Spleen (tissue), 13 donors: Measurements from ENCODE around the gene MEOX2. TPM values are rescaled to one million over a fixed set of nuclear protein-coding genes. Genes with fewer than 3 reads are reported as not detected.

Experiments used
- DNase-seq: peaks from one replicate; pipeline ENCODE4 v3.0.0-alpha.2; 2020
- H3K27ac ChIP-seq, 8 donors: fragments of 200-600 bp; sonication (generic) in 7 of 8; 1 replicate in 4 of 8; 2 replicates in 4 of 8; pipeline versions ENCODE4 v1.5.0 to v1.8.0; 2016 to 2021; ENCODE audit warnings: inconsistent platforms in 4 of 8, mild to moderate bottlenecking in 4 of 8, moderate library complexity in 1 of 8
- H3K27me3 ChIP-seq, 7 donors: fragments of 200-600 bp; sonication (generic) in 6 of 7; replicated peaks in 1 of 7; 1 replicate in 4 of 7; 2 replicates in 3 of 7; pipeline versions ENCODE4 v1.5.0 to v1.8.0; 2016 to 2021; ENCODE audit warnings: inconsistent platforms in 3 of 7, mild to moderate bottlenecking in 1 of 7
- H3K36me3 ChIP-seq, 6 donors: fragments of 200-600 bp; sonication (generic) in 5 of 6; 1 replicate in 4 of 6; 2 replicates in 2 of 6; pipeline versions ENCODE4 v1.5.0 to v1.8.0; 2016 to 2021; ENCODE audit warnings: inconsistent platforms in 2 of 6
- H3K4me1 ChIP-seq, 6 donors: fragments of 200-600 bp; sonication (generic) in 5 of 6; 1 replicate in 3 of 6; 2 replicates in 3 of 6; pipeline versions ENCODE4 v1.5.0 to v1.8.0; 2016 to 2021; ENCODE audit warnings: inconsistent platforms in 3 of 6
- H3K4me3 ChIP-seq, 8 donors: fragments of 200-600 bp; sonication (generic) in 7 of 8; 1 replicate in 4 of 8; 2 replicates in 4 of 8; pipeline versions ENCODE4 v1.5.0 to v1.8.0; 2016 to 2021; ENCODE audit warnings: inconsistent platforms in 4 of 8, mild to moderate bottlenecking in 4 of 8, moderate library complexity in 2 of 8
- H3K9me3 ChIP-seq, 8 donors: fragments of 200-600 bp; sonication (generic) in 7 of 8; 1 replicate in 4 of 8; 2 replicates in 4 of 8; pipeline versions ENCODE4 v1.5.0 to v1.8.0; 2016 to 2021; ENCODE audit warnings: inconsistent platforms in 4 of 8
- CTCF ChIP-seq, 11 experiments: fragments of 200-600 bp in 7 of 11; fragments of 450-650 bp in 4 of 11; sonication (generic) in 4 of 11; IDR thresholded peaks in 8 of 11; conservative IDR thresholded peaks in 3 of 11; 1 replicate in 7 of 11; 2 replicates in 4 of 11; pipeline versions ENCODE4 v1.4.0 to v1.8.0; 2016 to 2021; ENCODE audit warnings: antibody characterized with exemption in 11 of 11, inconsistent platforms in 4 of 11, mild to moderate bottlenecking in 1 of 11
- POLR2A ChIP-seq, 3 donors: fragments of 450-650 bp; IDR thresholded peaks; one replicate each; pipeline ENCODE4 v1.5.1; 2017; ENCODE audit warnings: antibody characterized with exemption in 3 of 3, mild to moderate bottlenecking in 1 of 3
- POLR2AphosphoS5 ChIP-seq, 3 donors: sonication (generic); formaldehyde crosslinking; IDR thresholded peaks; one replicate each; pipeline ENCODE4 v1.5.1; 2017; ENCODE audit warnings: antibody characterized with exemption in 3 of 3
- WGBS, 5 donors: extraction: QIAGEN DNeasy Blood & Tissue Kit in 3 of 5; methylation state at CpG; one replicate each; pipeline versions ENCODE4 v1.1.5 to v1.1.7; 2013 to 2018; 5-methylcytosine and 5-hydroxymethylcytosine counted together
- intact Hi-C: fragments of 100-400 bp; cut with DNase I; formaldehyde crosslinking; loops from one replicate; pipeline ENCODE4 v1.15.0; 2023; ENCODE audit warnings: low total_unique reads
- long read RNA-seq, 2 donors: transcript quantifications; one replicate each; lab custom pipeline, GENCODE V29; 2026
- polyA plus RNA-seq, 3 donors: library from polyadenylated mRNA; stranded (reverse); fragments of 200-250 nt; gene quantifications; one replicate each; pipeline ENCODE4 v1.2.1, GENCODE V29; 2013
- total RNA-seq, 7 donors: library from RNA; depleted of rRNA in 3 of 7; stranded (reverse); fragments of >200 nt in 3 of 7; fragmentation: NEBNext Ultra II Directional in 4 of 7; extraction: Animal tissue kit (Norgen Biotek cat#: 25700) in 4 of 7; gene quantifications; one replicate each; pipeline versions ENCODE4 v1.1.0 to v1.2.1, GENCODE V29; 2016 to 2021
- donor health status: healthy with polysubstance abuse.
- donor health status: DM: no; HTN: no; CAD: no; lungs with moderate emphysema.
- donor health status: DM: no; HTN: no; CAD: no.
- donor health status: Bipolar disorder and iron deficiency.
- donor health status: healthy.
- donor health status: DM: no; HTN: no; CAD: no.
- donor health status: DM: yes; HTN: yes; CAD: no.

Gene MEOX2
- total RNA-seq (1 to 10 TPM in 1 of 7 donors, under 1 TPM in 5, not detected in 1; 0.60 to 1.0 (median 0.69) TPM), polyA plus RNA-seq (1 to 10 TPM in 1 of 3 donors, under 1 TPM in 2; 0.24 to 1.2 (median 0.50) TPM)
- long read RNA-seq, donor 1: 0 reads
- long read RNA-seq, donor 2, partial matches to known transcripts: 0 of 2 reads
- long read RNA-seq, donor 2, other reads (novel, unspliced or antisense): 0 of 2 reads

- Histone ChIP-seq H3K4me3 (peak within 1 kb of the TSS in 5 of 8 donors; percentile 15 to 52 (median 30)), H3K27me3 (peaks cover 0 to 66% (median 33%) of the 10 kb centered on the region in 7 donors), H3K36me3 (no peaks in the 10 kb centered on the region), H3K27ac (peak within 1 kb of the TSS in 1 of 8 donors; percentile 31), H3K4me1 (peaks cover 0 to 28% (median 9%) of the 10 kb centered on the region in 6 donors), H3K9me3 (no peaks in the 10 kb centered on the region)
- intact Hi-C loops: no loop called here
- no peak for DNase-seq
- TF ChIP-seq POLR2A (IDR thresholded peaks at IDR 0.05): no peak
- TF ChIP-seq POLR2AphosphoS5 (IDR thresholded peaks at IDR 0.05): peak in 2 of 3 donors; percentile 48 to 69
- TF ChIP-seq CTCF (IDR thresholded peaks at IDR 0.05 in 8 of 11, conservative IDR thresholded peaks at IDR 0.05 in 3 of 11): no peak
- 2 to 8% (median 4%) methylated on average over 31 to 32 of the region's 32 CpGs for WGBS, 5 donors
Observed at GRCh38 chr7:15686295-15686956, at the start of gene MEOX2. Gene MEOX2 (minus strand): TSS chr7:15686683. CDS start chr7:15686402, 281 bp downstream.

GRCh38 chr7:15729746-15730145, 43.3 kb upstream of the MEOX2 start:
- intact Hi-C loops: no loop called here
- no peaks in the 10 kb centered on the region for H3K27me3 ChIP-seq
- no peaks in the 10 kb centered on the region for H3K4me1 ChIP-seq
- H3K9me3 ChIP-seq: no peaks in the 10 kb centered on the region
- H3K36me3 ChIP-seq: no peaks in the 10 kb centered on the region
- TF ChIP-seq POLR2A (IDR thresholded peaks at IDR 0.05) (no peak), POLR2AphosphoS5 (IDR thresholded peaks at IDR 0.05) (no peak), CTCF (IDR thresholded peaks at IDR 0.05 in 8 of 11, conservative IDR thresholded peaks at IDR 0.05 in 3 of 11) (no peak)
- no peak for DNase-seq
- no peak overlapping the region for H3K27ac ChIP-seq
- H3K4me3 ChIP-seq: no peak overlapping the region

GRCh38 chr7:15725051-15725450, 38.6 kb upstream of the MEOX2 start:
- WGBS, 5 donors: 71 to 96% (median 88%) methylated on average over 3 of the region's 3 CpGs

More at GRCh38 chr7:15725051-15725450, 38.6 kb upstream of the MEOX2 start:
- Histone ChIP-seq H3K27me3 (no peaks in the 10 kb centered on the region), H3K36me3 (no peaks in the 10 kb centered on the region), H3K27ac (no peak overlapping the region), H3K4me1 (no peaks in the 10 kb centered on the region), H3K4me3 (no peak overlapping the region), H3K9me3 (no peaks in the 10 kb centered on the region)
- TF ChIP-seq POLR2A (IDR thresholded peaks at IDR 0.05) (no peak), POLR2AphosphoS5 (IDR thresholded peaks at IDR 0.05) (no peak), CTCF (IDR thresholded peaks at IDR 0.05 in 8 of 11, conservative IDR thresholded peaks at IDR 0.05 in 3 of 11) (no peak)
- intact Hi-C loops: no loop called here
- no peak for DNase-seq
